HG02938 (cell line): ENCODE results near the gene C3orf22.

Experiments used
- ATAC-seq: cut with Tn5 transposase; IDR thresholded peaks from one replicate; pipeline ENCODE4 v1.9.1; 2021; ENCODE audit warnings: mild to moderate bottlenecking, moderate library complexity; ENCODE audit not compliant: unreplicated experiment

Gene C3orf22

GRCh38 chr3:126557415-126557745, 1.4 kb downstream of the C3orf22 start:
- ATAC-seq, result no peak

- ATAC-seq, result no peak
Observed at GRCh38 chr3:126556637-126557414, 1.9 kb downstream of the C3orf22 start.

GRCh38 chr3:126555795-126556636, 2.7 kb downstream of the C3orf22 start:
- no peak for ATAC-seq

GRCh38 chr3:126554560-126555525, 3.9 kb downstream of the C3orf22 start:
- no peak for ATAC-seq

- no peak for ATAC-seq
Observed at GRCh38 chr3:126553284-126554084, 5.2 kb downstream of the C3orf22 start.

- no peak for ATAC-seq
Observed at GRCh38 chr3:126552688-126553283, 5.9 kb downstream of the C3orf22 start.

- ATAC-seq, result no peak
Observed at GRCh38 chr3:126551839-126552687, 6.7 kb downstream of the C3orf22 start.

GRCh38 chr3:126551121-126551838, 7.5 kb downstream of the C3orf22 start:
- ATAC-seq, result no peak

GRCh38 chr3:126550488-126551051, 8.2 kb downstream of the C3orf22 start:
- no peak for ATAC-seq

- ATAC-seq, result no peak
Observed at GRCh38 chr3:126549861-126550487, 8.8 kb downstream of the C3orf22 start.

- no peak for ATAC-seq
Observed at GRCh38 chr3:126548556-126549466, 9.9 kb downstream of the C3orf22 start.

GRCh38 chr3:126547721-126548120, 11.0 kb downstream of the C3orf22 start:
- ATAC-seq, result no peak

GRCh38 chr3:126546549-126547239, 12.0 kb downstream of the C3orf22 start:
- no peak for ATAC-seq

- ATAC-seq, result no peak
Observed at GRCh38 chr3:126546013-126546412, 12.7 kb downstream of the C3orf22 start.

GRCh38 chr3:126545544-126545943, 13.2 kb downstream of the C3orf22 start:
- ATAC-seq, result no peak
